Activated naive CD4-positive, alpha-beta T cell treated with anti-CD3 and anti-CD28 coated beads, Interleukin-2, amount 50 U/mL, for 24 hours (primary cell): ENCODE data around the gene ZCCHC10.

Experiments
- H3K27ac Mint-ChIP-seq: one replicate; pipeline ENCODE4 v1.8.0; 2021; ENCODE audit warnings: mild to moderate bottlenecking, mixed read lengths
- H3K27me3 Mint-ChIP-seq: one replicate; pipeline ENCODE4 v1.8.0; 2021; ENCODE audit warnings: mixed read lengths
- H3K36me3 Mint-ChIP-seq: one replicate; pipeline ENCODE4 v1.8.0; 2021; ENCODE audit warnings: mixed read lengths
- H3K4me1 Mint-ChIP-seq: one replicate; pipeline ENCODE4 v1.8.0; 2021; ENCODE audit warnings: mixed read lengths
- H3K4me3 Mint-ChIP-seq: one replicate; pipeline ENCODE4 v1.8.0; 2021; ENCODE audit warnings: mild to moderate bottlenecking, mixed read lengths
- H3K9me3 Mint-ChIP-seq: one replicate; pipeline ENCODE4 v1.8.0; 2021; ENCODE audit warnings: mixed read lengths

Gene ZCCHC10

GRCh38 chr5:133025804-133026663 is at the start of gene ZCCHC10:
ZCCHC10 (minus strand) TSS chr5:133026549; CDS start chr5:133026537, 12 bp downstream.
- Mint-ChIP-seq H3K27me3 (no peaks in the 10 kb centered on the region), H3K4me3 (peak within 1 kb of the TSS; percentile 95), H3K36me3 (no peaks in the 10 kb centered on the region), H3K27ac (peak within 1 kb of the TSS; percentile 96), H3K9me3 (no peaks in the 10 kb centered on the region), H3K4me1 (peaks cover 31% of the 10 kb centered on the region)

GRCh38 chr5:133075572-133076536 is 49.5 kb upstream of the ZCCHC10 start:
- no peaks in the 10 kb centered on the region for H3K9me3 Mint-ChIP-seq
- peaks cover 47% of the 10 kb centered on the region for H3K4me1 Mint-ChIP-seq
- no peak overlapping the region for H3K27ac Mint-ChIP-seq

GRCh38 chr5:133072021-133072420 is 45.7 kb upstream of the ZCCHC10 start:
- peaks cover 35% of the 10 kb centered on the region for H3K36me3 Mint-ChIP-seq
- peak overlapping the region; percentile 89 for H3K27ac Mint-ChIP-seq
- no peak overlapping the region for H3K4me3 Mint-ChIP-seq
- H3K4me1 Mint-ChIP-seq, result peaks cover 44% of the 10 kb centered on the region
- H3K9me3 Mint-ChIP-seq, result no peaks in the 10 kb centered on the region
- H3K27me3 Mint-ChIP-seq, result no peaks in the 10 kb centered on the region

More at GRCh38 chr5:133075572-133076536, 49.5 kb upstream of the ZCCHC10 start:
- Mint-ChIP-seq H3K27me3 (no peaks in the 10 kb centered on the region), H3K4me3 (no peak overlapping the region), H3K36me3 (peaks cover 24% of the 10 kb centered on the region)

GRCh38 chr5:133066045-133066444 is 39.7 kb upstream of the ZCCHC10 start:
- Mint-ChIP-seq H3K4me3 (no peak overlapping the region), H3K9me3 (no peaks in the 10 kb centered on the region), H3K4me1 (peaks cover 41% of the 10 kb centered on the region), H3K36me3 (peaks cover 18% of the 10 kb centered on the region), H3K27me3 (no peaks in the 10 kb centered on the region), H3K27ac (no peak overlapping the region)

GRCh38 chr5:133065471-133065870 is 39.1 kb upstream of the ZCCHC10 start:
- peaks cover 16% of the 10 kb centered on the region for H3K36me3 Mint-ChIP-seq
- peaks cover 42% of the 10 kb centered on the region for H3K4me1 Mint-ChIP-seq
- H3K27ac Mint-ChIP-seq, result no peak overlapping the region

GRCh38 chr5:133063965-133064364 is 37.6 kb upstream of the ZCCHC10 start:
- no peak overlapping the region for H3K4me3 Mint-ChIP-seq
- H3K27me3 Mint-ChIP-seq, result no peaks in the 10 kb centered on the region
- no peaks in the 10 kb centered on the region for H3K9me3 Mint-ChIP-seq
- no peak overlapping the region for H3K27ac Mint-ChIP-seq
- H3K36me3 Mint-ChIP-seq, result peaks cover 13% of the 10 kb centered on the region
- H3K4me1 Mint-ChIP-seq, result peaks cover 53% of the 10 kb centered on the region

More at GRCh38 chr5:133065471-133065870, 39.1 kb upstream of the ZCCHC10 start:
- no peak overlapping the region for H3K4me3 Mint-ChIP-seq
- no peaks in the 10 kb centered on the region for H3K9me3 Mint-ChIP-seq
- H3K27me3 Mint-ChIP-seq, result no peaks in the 10 kb centered on the region

GRCh38 chr5:133062276-133062675 is 35.9 kb upstream of the ZCCHC10 start:
- Mint-ChIP-seq H3K36me3 (peaks cover 4% of the 10 kb centered on the region), H3K4me1 (peaks cover 48% of the 10 kb centered on the region), H3K9me3 (no peaks in the 10 kb centered on the region), H3K27me3 (no peaks in the 10 kb centered on the region), H3K4me3 (peak overlapping the region; percentile 2), H3K27ac (no peak overlapping the region)

GRCh38 chr5:133059621-133060020 is 33.3 kb upstream of the ZCCHC10 start:
- Mint-ChIP-seq H3K4me1 (peaks cover 67% of the 10 kb centered on the region), H3K9me3 (no peaks in the 10 kb centered on the region), H3K27ac (no peak overlapping the region), H3K36me3 (peaks cover 3% of the 10 kb centered on the region), H3K4me3 (no peak overlapping the region), H3K27me3 (no peaks in the 10 kb centered on the region)

GRCh38 chr5:133056891-133057290 is 30.5 kb upstream of the ZCCHC10 start:
- Mint-ChIP-seq H3K27me3 (no peaks in the 10 kb centered on the region), H3K4me3 (no peak overlapping the region), H3K9me3 (no peaks in the 10 kb centered on the region), H3K4me1 (peaks cover 68% of the 10 kb centered on the region), H3K36me3 (peaks cover 3% of the 10 kb centered on the region), H3K27ac (no peak overlapping the region)

GRCh38 chr5:133054697-133055471 is 28.5 kb upstream of the ZCCHC10 start:
- H3K4me1 Mint-ChIP-seq, result peaks cover 72% of the 10 kb centered on the region
- no peaks in the 10 kb centered on the region for H3K27me3 Mint-ChIP-seq
- H3K27ac Mint-ChIP-seq, result peak overlapping the region; percentile 70
- peaks cover 3% of the 10 kb centered on the region for H3K36me3 Mint-ChIP-seq
- peak overlapping the region; percentile 65 for H3K4me3 Mint-ChIP-seq
- no peaks in the 10 kb centered on the region for H3K9me3 Mint-ChIP-seq

- H3K9me3 Mint-ChIP-seq, result no peaks in the 10 kb centered on the region
- H3K27ac Mint-ChIP-seq, result no peak overlapping the region
- peaks cover 3% of the 10 kb centered on the region for H3K36me3 Mint-ChIP-seq
- no peaks in the 10 kb centered on the region for H3K27me3 Mint-ChIP-seq
- H3K4me3 Mint-ChIP-seq, result peak overlapping the region; percentile 90
- peaks cover 78% of the 10 kb centered on the region for H3K4me1 Mint-ChIP-seq
These were observed 27.1 kb upstream of the ZCCHC10 start for GRCh38 chr5:133053448-133053847.

GRCh38 chr5:133052317-133053175 is 26.2 kb upstream of the ZCCHC10 start:
- H3K27me3 Mint-ChIP-seq, result no peaks in the 10 kb centered on the region
- peak overlapping the region; percentile 90 for H3K4me3 Mint-ChIP-seq
- H3K4me1 Mint-ChIP-seq, result peaks cover 73% of the 10 kb centered on the region
- peak overlapping the region; percentile 95 for H3K27ac Mint-ChIP-seq
- H3K9me3 Mint-ChIP-seq, result no peaks in the 10 kb centered on the region
- H3K36me3 Mint-ChIP-seq, result peaks cover 1% of the 10 kb centered on the region

GRCh38 chr5:133051542-133052316 is 25.4 kb upstream of the ZCCHC10 start, which contains the start of gene HSPA4:
HSPA4 (plus strand) TSS chr5:133052013; CDS start chr5:133052251, 238 bp downstream.
- Mint-ChIP-seq H3K9me3 (no peaks in the 10 kb centered on the region), H3K36me3 (peaks cover 1% of the 10 kb centered on the region), H3K27me3 (no peaks in the 10 kb centered on the region), H3K4me3 (peak within 1 kb of the TSS; percentile 90), H3K4me1 (peaks cover 66% of the 10 kb centered on the region), H3K27ac (peak within 1 kb of the TSS; percentile 95)
